Measurements from ENCODE around the gene CRYAB. TPM values are rescaled to one million over a fixed set of nuclear protein-coding genes. Genes with fewer than 3 reads are reported as not detected.

CRYAB gene
- total RNA-seq, 2 experiments from 2014 or later, result not detected

DNA sequence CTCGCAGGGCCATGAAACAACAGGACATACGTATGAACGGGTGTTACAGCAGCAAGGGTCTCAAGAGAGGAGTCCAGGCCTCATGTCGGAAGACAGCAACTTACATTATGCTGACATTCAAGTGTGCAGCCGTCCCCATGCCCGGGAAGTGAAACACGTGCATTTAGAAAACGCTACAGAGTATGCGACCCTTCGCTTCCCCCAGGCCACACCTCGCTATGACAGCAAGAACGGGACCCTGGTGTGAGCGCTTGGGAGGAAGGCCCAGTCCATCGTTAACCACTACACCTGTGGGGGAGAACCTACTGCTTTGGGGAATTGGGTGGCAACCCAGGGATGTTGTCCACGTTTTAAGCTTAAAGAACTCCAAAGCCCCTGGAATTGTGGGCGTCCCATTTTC is 14.4 kb upstream of the CRYAB start:
- H3K27me3 Mint-ChIP-seq, result peaks cover 1% of the 10 kb centered on the region
- Histone ChIP-seq H3K9me3 (ENCODE audit: control insufficient read depth in 1 of 2, insufficient read depth in 1 of 2, low read length in 2 of 2) (no peaks in the 10 kb centered on the region), H3K4me3 (ENCODE audit: low read length) (peak overlapping the region; percentile 61), H3K27ac (ENCODE audit: low read depth in 1 of 2, low read length in 2 of 2) (peak overlapping the region in 1 of 2 donors; percentile 79), H3K4me1 (ENCODE audit: insufficient read depth, low read length) (peaks cover 17% of the 10 kb centered on the region), H3K36me3 (ENCODE audit: insufficient read depth, low read length) (no peaks in the 10 kb centered on the region), H3K27me3 (ENCODE audit: control insufficient read depth in 1 of 2, insufficient read depth in 2 of 2, low read length in 2 of 2) (no peaks in the 10 kb centered on the region)
- no peaks in the 10 kb centered on the region for H3K9me3 Mint-ChIP-seq
- DNase-seq (peak in 1 of 14 experiments; percentile 39), ATAC-seq (ENCODE audit: poor library complexity) (no peak)
- H3K4me1 Mint-ChIP-seq (ENCODE audit: low read depth), result peaks cover 20% of the 10 kb centered on the region
- TF ChIP-seq, protein P1, sequence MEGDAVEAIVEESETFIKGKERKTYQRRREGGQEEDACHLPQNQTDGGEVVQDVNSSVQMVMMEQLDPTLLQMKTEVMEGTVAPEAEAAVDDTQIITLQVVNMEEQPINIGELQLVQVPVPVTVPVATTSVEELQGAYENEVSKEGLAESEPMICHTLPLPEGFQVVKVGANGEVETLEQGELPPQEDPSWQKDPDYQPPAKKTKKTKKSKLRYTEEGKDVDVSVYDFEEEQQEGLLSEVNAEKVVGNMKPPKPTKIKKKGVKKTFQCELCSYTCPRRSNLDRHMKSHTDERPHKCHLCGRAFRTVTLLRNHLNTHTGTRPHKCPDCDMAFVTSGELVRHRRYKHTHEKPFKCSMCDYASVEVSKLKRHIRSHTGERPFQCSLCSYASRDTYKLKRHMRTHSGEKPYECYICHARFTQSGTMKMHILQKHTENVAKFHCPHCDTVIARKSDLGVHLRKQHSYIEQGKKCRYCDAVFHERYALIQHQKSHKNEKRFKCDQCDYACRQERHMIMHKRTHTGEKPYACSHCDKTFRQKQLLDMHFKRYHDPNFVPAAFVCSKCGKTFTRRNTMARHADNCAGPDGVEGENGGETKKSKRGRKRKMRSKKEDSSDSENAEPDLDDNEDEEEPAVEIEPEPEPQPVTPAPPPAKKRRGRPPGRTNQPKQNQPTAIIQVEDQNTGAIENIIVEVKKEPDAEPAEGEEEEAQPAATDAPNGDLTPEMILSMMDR (IDR thresholded peaks at IDR 0.05), result no peak
- ChIA-PET POLR2A (interaction anchor here (1.0 to 2.3 kb wide), 10 partner anchors 11 to 1388 kb away, joined by 3 to 49 read pairs (median 6); partner anchors contain the start of genes ALG9, CFAP68, DIXDC1 and FDXACB1), CTCF (interaction anchor here (1.2 to 1.9 kb wide), 6 partner anchors 12 to 84 kb away, joined by 3 to 8 read pairs (median 5); partner anchors contain the start of gene ALG9)
- H3K36me3 Mint-ChIP-seq (ENCODE audit: low read depth), result no peaks in the 10 kb centered on the region
- intact Hi-C loops (cut with DNase I, micrococcal nuclease), result loop anchor here in 1 of 2 experiments (2.0 to 5.0 kb wide), 7 partner anchors 149 to 1386 kb away; partner anchors contain the start of genes NKAPD1, PIH1D2, PPP2R1B and PTS
- H3K27ac Mint-ChIP-seq, result peak overlapping the region; percentile 92
- peak overlapping the region; percentile 90 for H3K4me3 Mint-ChIP-seq

DNA sequence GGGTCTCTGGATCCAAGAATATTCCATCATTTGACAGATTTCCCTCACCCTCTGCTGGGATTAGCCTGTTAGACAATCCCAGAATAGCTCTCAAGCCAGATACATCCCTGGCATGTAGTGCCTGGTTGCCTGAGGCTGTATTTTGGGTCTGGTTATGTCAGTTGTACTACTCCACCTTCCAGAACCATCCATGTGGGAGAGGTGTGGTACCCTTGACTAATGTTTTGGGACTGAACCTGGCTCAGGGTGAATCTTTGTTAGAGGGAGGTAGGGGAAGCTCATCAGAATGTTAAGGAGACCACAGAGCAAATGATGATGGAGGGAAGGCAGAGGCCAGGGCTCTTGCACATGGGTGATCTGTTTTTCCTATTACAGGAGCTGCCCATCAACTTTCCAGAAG is 12.4 kb upstream of the CRYAB start:
- no peak for DNase-seq
- no peaks in the 10 kb centered on the region for H3K36me3 Mint-ChIP-seq (ENCODE audit: low read depth)
- Histone ChIP-seq H3K4me1 (ENCODE audit: insufficient read depth, low read length) (peaks cover 17% of the 10 kb centered on the region), H3K27ac (ENCODE audit: low read depth in 1 of 2, low read length in 2 of 2) (no peak overlapping the region), H3K36me3 (ENCODE audit: insufficient read depth, low read length) (no peaks in the 10 kb centered on the region), H3K4me3 (ENCODE audit: low read length) (no peak overlapping the region), H3K27me3 (ENCODE audit: control insufficient read depth in 1 of 2, insufficient read depth in 2 of 2, low read length in 2 of 2) (no peaks in the 10 kb centered on the region), H3K9me3 (ENCODE audit: control insufficient read depth in 1 of 2, insufficient read depth in 1 of 2, low read length in 2 of 2) (no peaks in the 10 kb centered on the region)
- no peak overlapping the region for H3K27ac Mint-ChIP-seq
- H3K27me3 Mint-ChIP-seq, result peaks cover 4% of the 10 kb centered on the region
- POLR2A ChIA-PET, result no interaction called here
- H3K4me3 Mint-ChIP-seq, result no peak overlapping the region
- intact Hi-C loops (cut with DNase I, micrococcal nuclease), result no loop called here
- CTCF ChIA-PET, result no interaction called here
- H3K9me3 Mint-ChIP-seq, result no peaks in the 10 kb centered on the region
- peaks cover 20% of the 10 kb centered on the region for H3K4me1 Mint-ChIP-seq (ENCODE audit: low read depth)
- TF ChIP-seq, protein P1 (IDR thresholded peaks at IDR 0.05), result no peak
- no peak for ATAC-seq (ENCODE audit: poor library complexity)

GRCh38 chr11:111923351-111923788 is 11.8 kb upstream of the CRYAB start:
- intact Hi-C loops (cut with DNase I, micrococcal nuclease), result no loop called here
- TF ChIP-seq, protein P1 (IDR thresholded peaks at IDR 0.05), result no peak
- CTCF ChIA-PET, result no interaction called here
- no peak for ATAC-seq (ENCODE audit: poor library complexity)
- no peak overlapping the region for H3K27ac Mint-ChIP-seq
- no peaks in the 10 kb centered on the region for H3K36me3 ChIP-seq (ENCODE audit: insufficient read depth, low read length)
- H3K4me3 ChIP-seq (ENCODE audit: low read length), result no peak overlapping the region
- no peak overlapping the region for H3K27ac ChIP-seq (ENCODE audit: low read depth in 1 of 2, low read length in 2 of 2)
- no peaks in the 10 kb centered on the region for H3K9me3 Mint-ChIP-seq
- no peaks in the 10 kb centered on the region for H3K36me3 Mint-ChIP-seq (ENCODE audit: low read depth)
- no peaks in the 10 kb centered on the region for H3K27me3 ChIP-seq (ENCODE audit: control insufficient read depth in 1 of 2, insufficient read depth in 2 of 2, low read length in 2 of 2)
- H3K4me3 Mint-ChIP-seq, result no peak overlapping the region
- DNase-seq, result no peak
- H3K27me3 Mint-ChIP-seq, result peaks cover 5% of the 10 kb centered on the region
- H3K4me1 ChIP-seq (ENCODE audit: insufficient read depth, low read length), result peaks cover 17% of the 10 kb centered on the region
- peaks cover 20% of the 10 kb centered on the region for H3K4me1 Mint-ChIP-seq (ENCODE audit: low read depth)
- H3K9me3 ChIP-seq (ENCODE audit: control insufficient read depth in 1 of 2, insufficient read depth in 1 of 2, low read length in 2 of 2), result no peaks in the 10 kb centered on the region
- POLR2A ChIA-PET, result no interaction called here
